ENCODE results near the gene HLA-DQB2.
"Not testable (repeated sequence)": the region's sequence is repeated elsewhere in the genome, so short reads cannot be mapped to it uniquely, and the experiment has no call there.

HLA-DQB2 gene

GRCh38 chr6:32763421-32763820 is at the start of gene HLA-DQB2:
Gene HLA-DQB2, minus strand, starts transcription at chr6:32763532. Its CDS starts 62 bp downstream, at chr6:32763470.
- H3K4me3 ChIP-seq (ENCODE audit: control insufficient read depth, low read depth, low read length) = no peak within 1 kb of the TSS
- TF ChIP-seq CTCF (conservative IDR thresholded peaks at IDR 0.05; ENCODE audit: control insufficient read depth, insufficient read depth, low read depth, low read length) = no peak
- no peak for DNase-seq (ENCODE audit: low read depth)

GRCh38 chr6:32809171-32809570 is 45.8 kb upstream of the HLA-DQB2 start:
- no peak overlapping the region for H3K4me3 ChIP-seq (ENCODE audit: control insufficient read depth, low read depth, low read length)
- no peak for TF ChIP-seq CTCF (conservative IDR thresholded peaks at IDR 0.05; ENCODE audit: control insufficient read depth, insufficient read depth, low read depth, low read length)
- no peak for DNase-seq (ENCODE audit: low read depth)

- no peak overlapping the region for H3K4me3 ChIP-seq (ENCODE audit: control insufficient read depth, low read depth, low read length)
- TF ChIP-seq CTCF (conservative IDR thresholded peaks at IDR 0.05; ENCODE audit: control insufficient read depth, insufficient read depth, low read depth, low read length) = no peak
- no peak for DNase-seq (ENCODE audit: low read depth)
Measured at GRCh38 chr6:32807020-32807580, 43.8 kb upstream of the HLA-DQB2 start.

- not testable (repeated sequence) for DNase-seq (ENCODE audit: low read depth); H3K4me3 ChIP-seq (ENCODE audit: control insufficient read depth, low read depth, low read length)
Measured at GRCh38 chr6:32805404-32805803, 42.1 kb upstream of the HLA-DQB2 start.

- DNase-seq (ENCODE audit: low read depth) = no peak
- no peak overlapping the region for H3K4me3 ChIP-seq (ENCODE audit: control insufficient read depth, low read depth, low read length)
- no peak for TF ChIP-seq CTCF (conservative IDR thresholded peaks at IDR 0.05; ENCODE audit: control insufficient read depth, insufficient read depth, low read depth, low read length)
Measured at GRCh38 chr6:32803416-32803815, 40.1 kb upstream of the HLA-DQB2 start.

GRCh38 chr6:32799740-32800139 is 36.4 kb upstream of the HLA-DQB2 start:
- no peak overlapping the region for H3K4me3 ChIP-seq (ENCODE audit: control insufficient read depth, low read depth, low read length)

GRCh38 chr6:32799168-32799567 is 35.8 kb upstream of the HLA-DQB2 start:
- H3K4me3 ChIP-seq (ENCODE audit: control insufficient read depth, low read depth, low read length) = no peak overlapping the region
- TF ChIP-seq CTCF (conservative IDR thresholded peaks at IDR 0.05; ENCODE audit: control insufficient read depth, insufficient read depth, low read depth, low read length) = no peak
- DNase-seq (ENCODE audit: low read depth) = no peak

More at GRCh38 chr6:32799740-32800139, 36.4 kb upstream of the HLA-DQB2 start:
- no peak for TF ChIP-seq CTCF (conservative IDR thresholded peaks at IDR 0.05; ENCODE audit: control insufficient read depth, insufficient read depth, low read depth, low read length)
- DNase-seq (ENCODE audit: low read depth) = no peak

Data from fibroblast of mammary gland (primary cell).